ENCODE results near the gene TRIO. TPM values are rescaled to one million over a fixed set of nuclear protein-coding genes. Genes with fewer than 3 reads are reported as not detected.

The TRIO gene
- total and polyA plus RNA-seq, 10 of the 15 experiments (the other 5 are each of a cell fraction or from before 2014, with no cell fraction given): 5.1 to 96.4 (median 44.6) TPM

DNA sequence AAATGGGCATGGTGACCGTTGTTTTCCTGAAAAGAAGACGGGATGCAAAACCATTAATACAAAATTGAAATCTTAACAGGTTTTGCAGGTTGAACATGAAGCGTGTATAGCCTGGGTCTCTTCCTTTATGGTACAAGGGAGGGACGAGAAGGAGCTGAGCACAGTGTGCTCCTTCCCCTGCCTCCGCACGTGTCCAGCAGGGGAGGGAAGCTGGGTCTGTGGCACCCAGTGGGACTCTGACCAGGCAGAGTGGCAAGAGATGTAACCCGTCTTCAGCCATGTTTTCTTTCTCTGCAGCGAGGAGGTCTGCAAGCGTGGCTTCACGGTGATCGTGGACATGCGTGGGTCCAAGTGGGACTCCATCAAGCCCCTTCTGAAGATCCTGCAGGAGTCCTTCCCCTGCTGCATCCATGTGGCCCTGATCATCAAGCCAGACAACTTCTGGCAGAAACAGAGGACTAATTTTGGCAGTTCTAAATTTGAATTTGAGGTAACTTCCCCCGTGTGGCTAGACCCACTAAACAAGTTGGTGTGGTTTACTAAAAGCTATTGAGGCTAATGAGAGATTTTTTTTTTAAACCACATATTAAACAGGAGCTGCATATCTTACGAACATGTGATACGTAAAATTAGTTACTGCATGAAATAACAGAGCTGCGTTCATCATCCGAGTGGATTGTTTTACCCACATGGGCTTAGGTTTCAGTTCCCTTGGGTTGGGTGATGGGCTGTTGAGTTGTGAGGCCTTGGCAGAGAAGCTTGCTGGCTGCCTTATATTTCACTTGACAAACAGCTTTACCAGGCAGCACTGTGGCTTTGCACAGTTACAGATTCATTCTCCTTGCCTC, 143.7 kb downstream of the TRIO start (continued):
- TF ChIP-seq RAD51 (IDR thresholded peaks at IDR 0.05) (peak; percentile 91), IKZF1 (conservative IDR thresholded peaks at IDR 0.05) (peak; percentile 77), CBFB (IDR thresholded peaks at IDR 0.05; ENCODE audit: low read depth) (peak; percentile 55), EP300 (IDR thresholded peaks at IDR 0.05; ENCODE audit: borderline replicate concordance in 1 of 2, control insufficient read depth in 1 of 2, low read depth in 2 of 2, low read length in 2 of 2) (peak; percentile 79 to 90), ZNF24 (IDR thresholded peaks at IDR 0.05) (peak; percentile 53; the same call in 1 of the 2 replicates), ETV6 (conservative IDR thresholded peaks at IDR 0.05 in 1 of 2, IDR thresholded peaks at IDR 0.05 in 1 of 2; ENCODE audit: borderline replicate concordance in 1 of 2, low read depth in 1 of 2) (peak in 1 of 2 experiments; percentile 20; a peak in 1 of 4 replicates)

DNA sequence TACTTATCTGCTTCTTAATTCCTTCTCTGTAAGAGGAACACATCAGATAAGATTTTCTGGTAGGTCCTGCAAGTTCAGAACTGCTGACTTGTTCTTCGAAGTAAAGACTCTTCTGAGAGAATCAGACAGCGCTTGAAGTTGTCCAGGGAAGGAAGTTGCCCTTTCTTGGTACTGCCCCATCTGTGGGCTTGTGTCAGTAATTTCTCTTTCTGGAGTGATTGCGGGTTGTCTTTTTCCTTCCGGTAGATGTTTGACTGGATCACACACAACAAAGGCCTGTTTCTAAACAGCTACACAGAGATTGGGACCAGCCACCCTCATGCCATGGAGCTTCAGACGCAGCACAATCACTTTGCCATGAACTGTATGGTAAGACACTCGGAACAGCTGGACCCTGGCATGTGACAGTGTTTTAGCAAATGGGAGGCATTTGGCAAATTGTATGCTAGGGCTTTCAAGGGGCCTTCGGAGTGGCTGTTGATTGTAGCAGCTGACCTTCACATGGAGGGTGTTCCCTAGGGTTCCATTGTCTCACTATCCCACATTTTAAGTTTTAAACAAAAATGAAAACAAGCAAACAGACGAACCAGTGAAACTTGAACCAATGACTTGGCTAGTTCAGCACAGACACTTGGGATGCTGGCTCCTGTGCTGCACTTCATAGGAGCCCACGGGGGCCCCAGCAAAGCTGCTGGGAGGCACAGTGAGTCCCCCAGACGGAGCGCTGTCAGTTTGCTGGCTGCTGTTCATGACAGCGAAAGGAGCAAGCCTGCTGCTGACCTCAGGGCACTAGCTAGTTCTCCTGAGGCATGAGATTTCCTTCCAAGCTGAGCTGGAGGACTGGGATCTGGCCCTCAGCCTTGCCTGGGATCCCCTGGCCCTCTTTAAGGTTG, 149.9 kb downstream of the TRIO start:
- intact Hi-C loops (cut with micrococcal nuclease; ENCODE audit: unreplicated experiment) (no loop called here), in situ Hi-C loops (cut with MboI) (no loop called here)
- BruUV-seq (replicated peaks): no TSS peak
- no peaks in the 10 kb centered on the region for H3K79me2 ChIP-seq (ENCODE audit: control insufficient read depth, insufficient read depth, low read length)
- no peak overlapping the region for H3K4me3 ChIP-seq
- WGBS (ENCODE audit: insufficient coverage, insufficient replicate concordance, low lambda C conversion rate, missing lambda C conversion rate): 90% methylated on average over 12 of the region's 12 CpGs
- H4K20me1 ChIP-seq (ENCODE audit: control insufficient read depth, insufficient read depth): no peaks in the 10 kb centered on the region
- ATAC-seq: no peak
- POLR2A ChIA-PET: no interaction called here
- H3K9ac ChIP-seq (ENCODE audit: control insufficient read depth, insufficient read depth, low read length): no peak overlapping the region
- no peak overlapping the region for H3K4me2 ChIP-seq (ENCODE audit: control insufficient read depth, insufficient read depth)
- no peak overlapping the region for H2AFZ ChIP-seq (ENCODE audit: control insufficient read depth, low read depth, low read length)
- H3K27me3 ChIP-seq (replicated peaks in 1 of 2; ENCODE audit: control insufficient read depth in 2 of 2, insufficient read depth in 2 of 2, low read length in 1 of 2): no peaks in the 10 kb centered on the region
- RAD21 ChIA-PET (ENCODE audit: unreplicated experiment): interaction anchor here (1.3 kb wide), 1 partner anchor 59 kb away, joined by 3 read pairs; no protein-coding TSS in a partner anchor
- H3K4me1 ChIP-seq (ENCODE audit: control insufficient read depth, insufficient read depth, low read length): no peaks in the 10 kb centered on the region
- peaks cover 30 to 31% of the 10 kb centered on the region in 2 experiments for H3K36me3 ChIP-seq (ENCODE audit: control insufficient read depth in 2 of 2, insufficient read depth in 2 of 2, low read length in 1 of 2)
- CTCF ChIA-PET: no interaction called here
- H3K9me3 ChIP-seq (replicated peaks; ENCODE audit: control insufficient read depth, insufficient read depth, low read length): no peaks in the 10 kb centered on the region
- no peak for DNase-seq (ENCODE audit: low read depth, low spot score)
- no peak for FAIRE-seq
- no peak overlapping the region for H3K27ac ChIP-seq (ENCODE audit: control insufficient read depth, insufficient read depth)
- SMC1A ChIA-PET (ENCODE audit: uncharacterized antibody, unreplicated experiment): no interaction called here
- TF ChIP-seq MEF2A (IDR thresholded peaks at IDR 0.05; ENCODE audit: insufficient read depth, low read depth, low read length): no peak
- TF ChIP-seq, protein P1, sequence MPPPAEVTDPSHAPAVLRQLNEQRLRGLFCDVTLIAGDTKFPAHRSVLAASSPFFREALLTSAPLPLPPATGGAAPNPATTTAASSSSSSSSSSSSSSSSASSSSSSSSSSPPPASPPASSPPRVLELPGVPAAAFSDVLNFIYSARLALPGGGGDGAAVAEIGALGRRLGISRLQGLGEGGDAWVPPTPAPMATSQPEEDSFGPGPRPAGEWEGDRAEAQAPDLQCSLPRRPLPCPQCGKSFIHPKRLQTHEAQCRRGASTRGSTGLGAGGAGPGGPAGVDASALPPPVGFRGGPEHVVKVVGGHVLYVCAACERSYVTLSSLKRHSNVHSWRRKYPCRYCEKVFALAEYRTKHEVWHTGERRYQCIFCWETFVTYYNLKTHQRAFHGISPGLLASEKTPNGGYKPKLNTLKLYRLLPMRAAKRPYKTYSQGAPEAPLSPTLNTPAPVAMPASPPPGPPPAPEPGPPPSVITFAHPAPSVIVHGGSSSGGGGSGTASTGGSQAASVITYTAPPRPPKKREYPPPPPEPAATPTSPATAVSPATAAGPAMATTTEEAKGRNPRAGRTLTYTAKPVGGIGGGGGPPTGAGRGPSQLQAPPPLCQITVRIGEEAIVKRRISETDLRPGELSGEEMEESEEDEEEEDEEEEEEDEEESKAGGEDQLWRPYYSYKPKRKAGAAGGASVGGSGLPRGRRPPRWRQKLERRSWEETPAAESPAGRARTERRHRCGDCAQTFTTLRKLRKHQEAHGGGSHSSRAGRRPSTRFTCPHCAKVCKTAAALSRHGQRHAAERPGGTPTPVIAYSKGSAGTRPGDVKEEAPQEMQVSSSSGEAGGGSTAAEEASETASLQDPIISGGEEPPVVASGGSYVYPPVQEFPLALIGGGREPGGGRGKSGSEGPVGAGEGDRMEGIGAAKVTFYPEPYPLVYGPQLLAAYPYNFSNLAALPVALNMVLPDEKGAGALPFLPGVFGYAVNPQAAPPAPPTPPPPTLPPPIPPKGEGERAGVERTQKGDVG (CRISPR knock-in tag; IDR thresholded peaks at IDR 0.05): no peak
- TF ChIP-seq BHLHE40 (IDR thresholded peaks at IDR 0.05; ENCODE audit: borderline replicate concordance in 1 of 2, low read depth in 2 of 2, low read length in 1 of 2): no peak
- TF ChIP-seq HDAC2 (IDR thresholded peaks at IDR 0.05): no peak
- TF ChIP-seq CEBPB (IDR thresholded peaks at IDR 0.05; ENCODE audit: borderline replicate concordance in 1 of 2, low read depth in 2 of 2, low read length in 2 of 2): no peak
- no peak for TF ChIP-seq ZNF622 (IDR thresholded peaks at IDR 0.05)
- TF ChIP-seq CBX5 (IDR thresholded peaks at IDR 0.05; ENCODE audit: low read depth): no peak
- no peak for TF ChIP-seq ZBED1 (IDR thresholded peaks at IDR 0.05; ENCODE audit: borderline replicate concordance)
